NOMO-1 treated with dmso at 0.1 percent for 144 hours (cell line): ENCODE data around the gene TMED8.

Source experiments
- DNase-seq: peaks from one replicate; lab custom pipeline; 2025; ENCODE audit not compliant: unreplicated experiment; lab: John Stamatoyannopoulos, UW

TMED8 gene

DNA sequence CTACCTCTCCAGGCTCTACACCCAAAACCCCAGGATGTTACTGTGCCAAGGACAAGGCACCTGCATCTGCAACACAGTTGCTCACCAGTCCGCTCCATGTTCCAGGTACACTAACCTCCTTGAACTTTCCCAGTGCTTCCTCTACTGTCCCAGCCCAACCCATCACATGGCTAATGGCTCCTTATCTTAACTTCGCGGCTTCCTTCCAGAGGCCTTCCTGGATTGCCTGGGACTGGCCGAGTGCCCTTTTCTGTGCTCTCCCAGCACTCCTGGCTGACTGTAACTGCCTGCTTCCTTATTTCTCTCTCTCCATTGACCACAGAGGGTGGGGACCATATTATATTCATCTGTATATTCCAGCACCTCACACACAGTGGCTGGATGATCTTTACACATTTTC is 77.1 kb downstream of the TMED8 start:
- no peak for DNase-seq

DNA sequence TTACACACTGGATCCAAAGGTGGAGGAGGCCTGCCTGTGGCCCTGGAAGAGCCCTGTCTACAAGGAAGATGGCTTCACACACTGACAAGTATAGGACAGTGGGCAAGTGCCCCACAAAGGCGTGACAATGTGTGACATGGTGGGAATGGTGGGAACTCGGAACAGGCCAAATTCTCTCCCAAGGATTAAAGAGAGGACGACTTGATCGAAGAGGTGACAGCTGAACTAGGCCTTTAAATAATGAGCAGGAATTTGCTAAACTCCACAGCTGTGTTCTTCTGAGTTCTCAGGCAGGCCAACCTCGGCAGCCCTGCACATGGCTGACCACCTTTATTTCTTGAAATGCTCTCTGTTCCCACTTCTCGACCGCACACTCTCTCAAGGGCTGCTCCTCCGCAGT is 80.0 kb downstream of the TMED8 start:
- DNase-seq = no peak

DNA sequence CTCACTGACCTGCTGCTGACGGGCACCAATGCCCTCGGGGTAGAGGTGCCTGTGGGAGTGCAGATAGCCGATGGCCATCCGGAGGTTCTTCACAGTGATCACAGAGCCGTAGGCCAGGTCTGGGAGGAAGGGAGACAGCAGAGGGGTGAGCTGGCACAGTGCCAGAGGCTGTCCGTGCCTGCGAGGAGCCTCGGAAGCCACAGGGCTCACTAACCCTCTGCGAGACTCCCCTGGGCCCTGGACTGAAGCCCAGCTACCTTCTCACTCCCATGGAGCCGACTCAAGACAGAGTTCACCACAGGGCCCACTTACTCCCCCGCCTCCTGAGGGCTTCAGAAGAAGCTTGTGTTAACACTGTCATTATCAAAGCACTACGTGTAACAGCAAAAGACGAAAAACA is 80.7 kb downstream of the TMED8 start:
- DNase-seq = no peak

DNA sequence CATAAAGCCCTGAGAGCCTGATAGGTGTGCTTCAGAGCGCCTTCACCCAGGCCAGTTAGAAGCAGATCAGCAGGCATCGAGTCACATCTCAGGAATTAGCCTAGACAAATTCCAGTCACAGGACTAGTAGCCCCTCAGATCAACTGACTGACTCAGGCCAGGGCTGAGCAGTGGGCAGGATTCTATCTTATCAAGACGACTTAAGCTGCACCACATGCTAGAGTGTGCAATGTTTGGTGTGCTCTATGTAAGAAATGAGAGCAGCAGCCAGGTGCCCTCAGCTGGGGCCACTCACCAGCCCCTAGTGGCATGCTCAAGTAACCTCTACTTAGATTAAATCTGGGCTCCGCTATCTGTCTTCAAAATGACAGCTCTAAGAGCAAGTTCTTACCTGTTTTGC is 86.2 kb downstream of the TMED8 start:
- DNase-seq = no peak

DNA sequence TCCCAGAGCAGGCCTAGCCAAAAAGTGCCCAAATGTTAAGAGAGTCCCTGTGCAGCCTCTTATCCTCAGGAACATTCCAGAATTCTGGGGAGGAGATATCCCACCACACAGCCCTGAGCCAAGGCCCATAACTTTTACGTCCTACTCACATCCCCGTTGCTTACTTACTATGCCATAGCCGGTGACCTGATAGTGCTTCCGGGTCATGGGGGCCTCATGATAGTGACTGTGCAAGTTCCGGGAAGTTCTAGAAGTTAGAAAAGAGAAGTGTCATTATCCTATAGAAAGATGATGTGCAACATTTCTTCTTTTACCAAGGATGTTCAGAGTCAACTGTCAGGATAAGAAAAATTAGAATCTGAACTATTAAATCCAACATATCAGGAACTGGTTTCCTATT is 90.3 kb downstream of the TMED8 start:
- no peak for DNase-seq
